Measurements from ENCODE around the gene CSAD.
"Not testable (repeated sequence)": the region's sequence is repeated elsewhere in the genome, so short reads cannot be mapped to it uniquely, and the experiment has no call there.

CSAD gene

GRCh38 chr12:53179687-53180219 lies 972 bp downstream of the CSAD start:
- DNase-seq (ENCODE audit: low read depth in 2 of 2), result no peak

GRCh38 chr12:53178803-53179202 lies 1.9 kb downstream of the CSAD start:
- DNase-seq (ENCODE audit: low read depth in 2 of 2), result not testable (repeated sequence)

- DNase-seq (ENCODE audit: low read depth in 2 of 2), result not testable (repeated sequence)
Observed at GRCh38 chr12:53177447-53177846, 3.3 kb downstream of the CSAD start.

- DNase-seq (ENCODE audit: low read depth in 2 of 2), result no peak
Observed at GRCh38 chr12:53176750-53177149, 4.0 kb downstream of the CSAD start.

- no peak for DNase-seq (ENCODE audit: low read depth in 2 of 2)
Observed at GRCh38 chr12:53174881-53175491, 5.7 kb downstream of the CSAD start.

GRCh38 chr12:53173085-53173715 lies 7.5 kb downstream of the CSAD start:
- DNase-seq (ENCODE audit: low read depth in 2 of 2), result no peak

- DNase-seq (ENCODE audit: low read depth in 2 of 2), result no peak
Observed at GRCh38 chr12:53172352-53172751, 8.4 kb downstream of the CSAD start.

GRCh38 chr12:53171725-53172329 lies 8.9 kb downstream of the CSAD start:
- DNase-seq (ENCODE audit: low read depth in 2 of 2), result no peak

GRCh38 chr12:53170876-53171724 lies 9.6 kb downstream of the CSAD start:
- DNase-seq (ENCODE audit: low read depth in 2 of 2), result no peak

GRCh38 chr12:53170215-53170614 lies 10.5 kb downstream of the CSAD start:
- DNase-seq (ENCODE audit: low read depth in 2 of 2), result no peak

GRCh38 chr12:53169644-53170043 lies 11.1 kb downstream of the CSAD start:
- DNase-seq (ENCODE audit: low read depth in 2 of 2), result no peak

- no peak for DNase-seq (ENCODE audit: low read depth in 2 of 2)
Observed at GRCh38 chr12:53166837-53167236, 13.9 kb downstream of the CSAD start.

GRCh38 chr12:53163008-53163407 lies 17.7 kb downstream of the CSAD start:
- DNase-seq (ENCODE audit: low read depth in 2 of 2), result not testable (repeated sequence)

GRCh38 chr12:53161119-53161911 lies 19.4 kb downstream of the CSAD start:
- no peak for DNase-seq (ENCODE audit: low read depth in 2 of 2)

GRCh38 chr12:53160673-53161072 lies 20.1 kb downstream of the CSAD start:
- DNase-seq (ENCODE audit: low read depth in 2 of 2), result no peak

GRCh38 chr12:53160000-53160399 lies 20.7 kb downstream of the CSAD start:
- no peak for DNase-seq (ENCODE audit: low read depth in 2 of 2)

- peak; percentile 77 to 78 for DNase-seq (ENCODE audit: low read depth in 2 of 2)
Observed at GRCh38 chr12:53159195-53159839, 21.4 kb downstream of the CSAD start.

GRCh38 chr12:53152390-53152789 lies 28.3 kb downstream of the CSAD start:
- DNase-seq (ENCODE audit: low read depth in 2 of 2), result no peak

- DNase-seq (ENCODE audit: low read depth in 2 of 2), result no peak
Observed at GRCh38 chr12:53151039-53151438, 29.7 kb downstream of the CSAD start.

GRCh38 chr12:53147653-53148052 lies 33.1 kb downstream of the CSAD start:
- DNase-seq (ENCODE audit: low read depth in 2 of 2), result no peak

GRCh38 chr12:53147181-53147580 lies 33.5 kb downstream of the CSAD start:
- no peak for DNase-seq (ENCODE audit: low read depth in 2 of 2)

Measured in stimulated activated CD8-positive, alpha-beta memory T cell treated with anti-CD3 and anti-CD28 coated beads, Interleukin-2, amount 100 ng/mL, for 1 hour (primary cell).